Memory B cell (primary cell): Measurements from ENCODE around the gene PCBP2.
"Not testable (repeated sequence)": the region's sequence is repeated elsewhere in the genome, so short reads cannot be mapped to it uniquely, and the experiment has no call there.

Experiments
- ATAC-seq: fragments of 150-1000 bp; cut with Tn5 transposase; 2 replicates; pipeline ENCODE4 v1.10.0; 2021; ENCODE audit warnings: low read depth, mild to moderate bottlenecking, moderate library complexity
- DNase-seq, 2 donors: peaks; one replicate each; pipeline ENCODE4 v3.0.0; 2022; ENCODE audit warnings: low spot score in 2 of 2
- H3K27ac Mint-ChIP-seq: one replicate; pipeline ENCODE4 v1.8.0; 2022; ENCODE audit warnings: mild to moderate bottlenecking, moderate library complexity, mixed read lengths
- H3K27me3 Mint-ChIP-seq: one replicate; pipeline ENCODE4 v1.8.0; 2022; ENCODE audit warnings: mixed read lengths
- H3K36me3 Mint-ChIP-seq: one replicate; pipeline ENCODE4 v1.8.0; 2022; ENCODE audit warnings: mild to moderate bottlenecking, mixed read lengths
- H3K4me1 Mint-ChIP-seq: one replicate; pipeline ENCODE4 v1.8.0; 2022; ENCODE audit warnings: mixed read lengths
- H3K4me3 Mint-ChIP-seq: one replicate; pipeline ENCODE4 v1.8.0; 2022; ENCODE audit warnings: mild to moderate bottlenecking, moderate library complexity, mixed read lengths
- H3K9me3 Mint-ChIP-seq: one replicate; pipeline ENCODE4 v1.8.0; 2022; ENCODE audit warnings: mixed read lengths

Gene PCBP2

GRCh38 chr12:53451661-53452158, at the start of gene PCBP2:
Gene PCBP2, plus strand, starts transcription at chr12:53452102. Its CDS starts 2,699 bp downstream, at chr12:53454801.
- Mint-ChIP-seq H3K9me3 (no peaks in the 10 kb centered on the region), H3K4me3 (peak within 1 kb of the TSS; percentile 92), H3K4me1 (peaks cover 22% of the 10 kb centered on the region), H3K27me3 (no peaks in the 10 kb centered on the region), H3K36me3 (peaks cover 19% of the 10 kb centered on the region), H3K27ac (peak within 1 kb of the TSS; percentile 94)
- DNase-seq (peak; percentile 91 to 96), ATAC-seq (peak; percentile 91)

DNA sequence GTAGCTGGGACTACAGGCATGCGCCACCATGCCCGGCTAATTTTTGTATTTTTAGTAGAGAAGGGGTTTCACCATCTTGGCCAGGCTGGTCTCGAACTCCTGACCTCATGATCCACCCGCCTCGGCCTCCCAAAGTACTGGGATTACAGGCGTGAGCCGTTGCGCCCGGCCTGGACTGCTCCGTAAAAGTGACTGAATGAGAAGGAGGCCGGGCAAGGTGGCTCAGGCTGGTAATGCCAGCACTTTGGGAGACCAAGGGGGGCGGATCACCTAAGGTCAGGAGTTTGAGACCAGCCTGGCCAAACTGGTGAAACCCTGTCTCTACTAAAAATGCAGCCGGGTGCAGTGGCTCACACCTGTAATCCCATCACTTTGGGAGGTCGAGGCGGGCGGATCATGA, 49.6 kb upstream of the PCBP2 start:
- not testable (repeated sequence) for ATAC-seq, DNase-seq, H3K27ac Mint-ChIP-seq, H3K4me1 Mint-ChIP-seq, H3K27me3 Mint-ChIP-seq, H3K9me3 Mint-ChIP-seq, H3K4me3 Mint-ChIP-seq
- H3K36me3 Mint-ChIP-seq, result peaks cover 16% of the 10 kb centered on the region

DNA sequence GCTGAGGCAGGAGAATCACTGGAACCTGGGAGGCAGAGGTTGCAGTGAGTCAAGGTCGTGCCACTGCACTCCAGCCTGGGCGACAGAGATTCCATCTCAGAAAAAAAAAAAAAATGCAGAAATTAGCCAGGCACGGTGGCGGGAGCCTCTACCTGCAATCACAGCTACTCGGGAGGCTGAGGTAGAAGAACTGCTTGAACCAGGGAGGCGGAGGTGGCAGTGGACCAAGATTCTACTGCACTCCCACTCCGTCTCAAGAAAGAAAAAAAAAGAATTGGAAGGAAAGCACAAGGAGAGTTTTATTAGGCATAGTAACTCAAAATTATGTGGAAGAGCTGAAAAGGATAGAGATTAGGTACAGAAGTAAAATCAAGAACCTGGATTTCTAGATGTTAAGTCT, 49.0 kb upstream of the PCBP2 start:
- Mint-ChIP-seq H3K36me3 (peaks cover 16% of the 10 kb centered on the region), H3K4me1 (peaks cover 5% of the 10 kb centered on the region), H3K27ac (no peak overlapping the region), H3K27me3 (no peaks in the 10 kb centered on the region), H3K4me3 (no peak overlapping the region), H3K9me3 (no peaks in the 10 kb centered on the region)
- DNase-seq (no peak), ATAC-seq (no peak)

- Mint-ChIP-seq H3K27me3 (no peaks in the 10 kb centered on the region), H3K36me3 (peaks cover 34% of the 10 kb centered on the region), H3K27ac (peak overlapping the region; percentile 45), H3K9me3 (no peaks in the 10 kb centered on the region), H3K4me1 (peaks cover 12% of the 10 kb centered on the region), H3K4me3 (no peak overlapping the region)
- no peak for DNase-seq
- no peak for ATAC-seq
Observed at GRCh38 chr12:53410951-53411350, 41.0 kb upstream of the PCBP2 start.

- ATAC-seq (no peak), DNase-seq (no peak)
- no peaks in the 10 kb centered on the region for H3K9me3 Mint-ChIP-seq
- no peak overlapping the region for H3K4me3 Mint-ChIP-seq
- H3K27me3 Mint-ChIP-seq, result no peaks in the 10 kb centered on the region
- H3K27ac Mint-ChIP-seq, result peak overlapping the region; percentile 7
- H3K4me1 Mint-ChIP-seq, result peaks cover 24% of the 10 kb centered on the region
- peaks cover 30% of the 10 kb centered on the region for H3K36me3 Mint-ChIP-seq
Observed at GRCh38 chr12:53413485-53414204, 38.3 kb upstream of the PCBP2 start.

DNA sequence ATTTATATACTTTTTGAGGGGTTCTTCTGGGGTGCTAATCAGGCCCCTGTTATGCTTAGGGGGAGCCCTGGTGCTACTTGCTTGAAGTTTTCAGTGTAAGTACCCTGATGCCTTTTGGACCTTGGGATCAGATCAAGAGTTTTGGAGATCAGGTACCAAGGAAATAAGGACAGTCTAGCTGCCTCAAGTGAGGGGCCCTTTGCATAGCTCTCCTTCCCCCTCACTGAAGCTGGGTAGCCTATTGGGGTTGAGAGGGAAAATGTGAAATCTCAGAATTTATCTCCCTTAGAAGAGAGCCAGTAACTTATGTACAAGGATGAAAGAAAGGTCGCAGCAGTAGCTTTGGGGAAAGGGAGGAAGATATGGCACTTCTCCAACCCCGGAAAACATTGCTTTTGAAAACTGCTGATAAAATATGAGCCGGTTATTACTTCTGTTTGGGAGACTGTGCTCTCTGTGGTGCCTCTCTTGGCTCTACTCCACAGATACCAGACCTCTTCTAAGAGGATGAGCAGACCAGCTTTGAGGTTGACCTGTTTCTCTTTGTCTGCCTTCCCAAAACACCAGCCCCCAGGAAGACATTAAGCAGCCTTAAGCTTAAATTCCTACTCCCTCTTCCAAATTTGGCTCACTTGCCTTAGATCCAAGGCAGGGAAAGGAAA, 37.0 kb upstream of the PCBP2 start:
- H3K4me1 Mint-ChIP-seq, result peaks cover 34% of the 10 kb centered on the region
- H3K9me3 Mint-ChIP-seq, result no peaks in the 10 kb centered on the region
- H3K4me3 Mint-ChIP-seq, result no peak overlapping the region
- peaks cover 24% of the 10 kb centered on the region for H3K36me3 Mint-ChIP-seq
- DNase-seq (no peak), ATAC-seq (no peak)
- H3K27me3 Mint-ChIP-seq, result no peaks in the 10 kb centered on the region
- H3K27ac Mint-ChIP-seq, result no peak overlapping the region

DNA sequence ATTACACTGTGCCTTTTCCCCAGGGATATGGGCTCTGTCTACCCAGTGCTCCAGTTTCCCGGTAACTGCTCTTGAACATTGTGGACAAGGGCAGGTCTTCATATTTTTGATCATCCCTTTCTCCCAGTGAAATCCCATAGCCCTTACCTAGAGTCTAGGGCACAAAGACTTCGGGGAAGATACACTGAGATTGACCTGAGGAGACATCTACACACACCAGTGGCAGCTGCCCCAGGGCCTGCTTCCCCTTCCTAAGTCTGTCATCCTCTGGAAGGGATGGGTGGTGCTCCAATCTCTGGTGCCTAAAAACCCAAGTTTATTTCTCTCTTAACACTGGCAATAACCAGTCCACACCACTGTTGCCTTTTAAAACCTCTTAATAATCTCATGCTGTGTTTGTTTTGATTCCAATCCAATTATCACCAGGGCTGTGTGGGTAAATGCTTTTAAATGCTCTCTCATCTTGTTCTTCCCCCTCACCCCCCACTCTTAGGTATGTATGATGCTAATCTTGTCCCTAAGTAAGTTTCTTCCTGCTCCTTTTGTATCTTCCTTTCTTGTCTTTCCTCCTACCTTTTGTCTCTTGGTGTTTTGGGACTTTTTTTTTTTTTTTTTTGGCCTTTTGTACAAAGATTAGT, 36.0 kb upstream of the PCBP2 start:
- H3K27ac Mint-ChIP-seq, ATAC-seq, H3K4me3 Mint-ChIP-seq, DNase-seq, H3K9me3 Mint-ChIP-seq, H3K27me3 Mint-ChIP-seq: not testable (repeated sequence)
- Mint-ChIP-seq H3K4me1 (peaks cover 34% of the 10 kb centered on the region), H3K36me3 (peaks cover 19% of the 10 kb centered on the region)

DNA sequence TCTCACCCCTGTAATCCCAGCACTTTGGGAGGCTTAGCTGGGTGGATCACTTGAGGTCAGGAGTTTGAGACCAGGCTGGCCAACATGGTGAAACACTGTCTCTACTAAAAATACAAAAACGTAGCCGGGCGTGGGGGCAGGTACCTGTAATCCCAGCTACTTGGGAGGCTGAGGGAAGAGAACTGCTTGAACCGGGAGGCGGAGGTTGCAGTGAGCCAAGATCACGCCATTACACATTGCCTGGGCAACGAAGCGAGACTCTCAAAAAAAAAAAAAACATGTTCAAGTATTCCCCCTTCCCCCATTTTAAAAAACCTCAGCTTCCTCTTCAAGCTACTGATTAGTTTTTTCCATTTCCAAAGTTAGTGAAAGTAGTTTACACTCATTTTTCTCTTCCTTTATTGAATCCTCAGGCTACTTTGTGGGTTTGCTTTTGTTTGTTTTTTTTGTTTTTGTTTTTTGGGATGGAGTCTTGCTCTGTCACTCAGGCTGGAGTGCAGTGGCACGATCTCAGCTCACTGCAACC, 34.5 kb upstream of the PCBP2 start:
- not testable (repeated sequence) for H3K9me3 Mint-ChIP-seq, H3K36me3 Mint-ChIP-seq, H3K27me3 Mint-ChIP-seq
- peak overlapping the region; percentile 6 for H3K4me3 Mint-ChIP-seq
- peaks cover 33% of the 10 kb centered on the region for H3K4me1 Mint-ChIP-seq
- ATAC-seq (peak; percentile 71), DNase-seq (peak in 1 of 2 donors; percentile 29)
- H3K27ac Mint-ChIP-seq, result peak overlapping the region; percentile 58

DNA sequence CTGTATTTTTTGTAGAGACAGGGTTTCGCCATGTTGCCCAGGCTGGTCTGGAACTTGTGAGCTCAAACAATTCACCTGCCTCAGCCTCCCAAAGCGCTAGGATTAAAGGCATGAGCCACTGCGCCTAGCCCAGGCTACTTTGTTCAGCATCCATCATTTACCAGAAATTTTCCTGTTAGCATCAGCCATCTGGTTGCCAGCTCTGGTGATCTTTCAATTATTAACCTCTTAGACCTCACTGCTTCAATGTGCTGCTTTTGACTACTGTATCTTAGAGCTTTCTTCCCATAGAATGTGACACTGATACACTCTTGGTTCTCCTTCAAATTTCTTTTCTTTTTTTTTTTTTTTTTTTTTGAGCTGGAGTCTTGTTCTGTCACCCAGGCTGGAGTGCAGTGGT, 33.7 kb upstream of the PCBP2 start:
- H3K27me3 Mint-ChIP-seq, result no peaks in the 10 kb centered on the region
- H3K27ac Mint-ChIP-seq, result no peak overlapping the region
- peaks cover 27% of the 10 kb centered on the region for H3K4me1 Mint-ChIP-seq
- ATAC-seq (no peak), DNase-seq (no peak)
- H3K9me3 Mint-ChIP-seq, result no peaks in the 10 kb centered on the region
- H3K36me3 Mint-ChIP-seq, result peaks cover 2% of the 10 kb centered on the region
- no peak overlapping the region for H3K4me3 Mint-ChIP-seq

DNA sequence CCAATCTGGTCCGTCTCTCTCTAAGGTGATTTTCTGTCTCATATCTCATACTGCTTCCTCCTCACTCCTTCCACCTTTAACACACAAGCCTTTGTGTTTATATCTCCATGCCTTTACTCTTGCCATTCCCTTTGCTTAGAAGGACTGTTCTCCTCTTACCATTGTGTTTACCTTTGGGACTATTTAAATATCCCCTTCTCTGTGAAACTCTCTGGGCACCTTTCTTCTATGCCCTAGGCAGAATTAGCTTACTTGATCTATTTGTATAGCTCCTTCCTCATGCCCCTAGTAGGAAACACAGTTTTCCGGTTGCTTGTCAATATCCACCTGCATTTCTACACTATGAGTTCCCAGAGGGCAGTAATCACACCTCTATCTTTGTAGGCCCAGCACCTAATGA, 32.1 kb upstream of the PCBP2 start:
- ATAC-seq (no peak), DNase-seq (no peak)
- Mint-ChIP-seq H3K9me3 (no peaks in the 10 kb centered on the region), H3K4me3 (no peak overlapping the region), H3K27ac (peak overlapping the region; percentile 5), H3K27me3 (no peaks in the 10 kb centered on the region), H3K4me1 (peaks cover 25% of the 10 kb centered on the region), H3K36me3 (no peaks in the 10 kb centered on the region)

- not testable (repeated sequence) for H3K27ac Mint-ChIP-seq, H3K9me3 Mint-ChIP-seq, H3K36me3 Mint-ChIP-seq, H3K4me3 Mint-ChIP-seq, H3K27me3 Mint-ChIP-seq, ATAC-seq, DNase-seq
- peaks cover 21% of the 10 kb centered on the region for H3K4me1 Mint-ChIP-seq
Observed at GRCh38 chr12:53422247-53422646, 29.7 kb upstream of the PCBP2 start.

- ATAC-seq, result no peak
- Mint-ChIP-seq H3K9me3 (no peaks in the 10 kb centered on the region), H3K4me1 (peaks cover 12% of the 10 kb centered on the region), H3K27me3 (no peaks in the 10 kb centered on the region), H3K27ac (no peak within 1 kb of the TSS), H3K36me3 (no peaks in the 10 kb centered on the region), H3K4me3 (no peak within 1 kb of the TSS)
- no peak for DNase-seq
Observed at GRCh38 chr12:53423597-53423996, 28.3 kb upstream of the PCBP2 start, which contains the start of gene AMHR2. Gene AMHR2, plus strand, starts transcription at chr12:53423855. Its CDS starts 80 bp downstream, at chr12:53423935.

DNA sequence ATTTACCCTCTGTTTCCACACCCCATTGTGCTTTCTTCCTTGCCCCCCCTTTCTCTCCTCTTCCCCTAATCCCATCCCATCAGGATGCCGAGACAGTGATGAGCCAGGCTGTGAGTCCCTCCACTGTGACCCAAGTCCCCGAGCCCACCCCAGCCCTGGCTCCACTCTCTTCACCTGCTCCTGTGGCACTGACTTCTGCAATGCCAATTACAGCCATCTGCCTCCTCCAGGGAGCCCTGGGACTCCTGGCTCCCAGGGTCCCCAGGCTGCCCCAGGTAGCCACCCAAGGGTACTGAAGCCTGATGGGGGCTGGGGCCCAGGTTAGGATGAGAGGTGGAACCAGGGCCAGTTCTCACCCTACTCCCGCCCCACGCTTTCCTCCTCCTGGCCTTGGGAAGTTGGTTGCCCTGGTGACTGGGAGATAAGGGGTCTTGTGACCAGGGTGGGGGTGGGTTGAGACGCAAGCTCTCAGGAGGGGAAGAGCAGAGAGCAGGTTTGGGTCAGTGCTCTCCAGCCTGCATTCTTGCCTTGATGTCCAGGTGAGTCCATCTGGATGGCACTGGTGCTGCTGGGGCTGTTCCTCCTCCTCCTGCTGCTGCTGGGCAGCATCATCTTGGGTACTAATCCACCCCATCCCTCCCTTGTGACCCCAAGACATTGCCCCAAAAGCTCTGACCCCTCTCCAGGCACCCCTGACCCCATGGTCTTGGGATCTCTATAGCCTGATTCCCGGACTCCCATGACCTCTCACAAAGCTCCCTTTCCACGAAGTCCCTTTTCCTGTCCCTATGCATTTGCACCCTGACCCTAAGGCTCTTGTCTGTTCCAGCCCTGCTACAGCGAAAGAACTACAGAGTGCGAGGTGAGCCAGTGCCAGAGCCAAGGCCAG, 27.0 kb upstream of the PCBP2 start:
- Mint-ChIP-seq H3K4me1 (peaks cover 2% of the 10 kb centered on the region), H3K9me3 (no peaks in the 10 kb centered on the region), H3K4me3 (no peak overlapping the region), H3K36me3 (no peaks in the 10 kb centered on the region), H3K27me3 (no peaks in the 10 kb centered on the region), H3K27ac (no peak overlapping the region)
- DNase-seq, result no peak
- no peak for ATAC-seq
